Keratinocyte (primary cell): ENCODE data around the gene TRH. TPM values are rescaled to one million over a fixed set of nuclear protein-coding genes. Genes with fewer than 3 reads are reported as not detected.

Experiments used
- DNase-seq: peaks from one replicate; pipeline ENCODE4 v3.0.0-alpha.2; 2011; ENCODE audit warnings: low read depth, missing footprints, low spot score
- FAIRE-seq: peaks from 2 replicates; lab custom pipeline; 2011; peaks lifted over from hg19 to GRCh38; lab: Jason Lieb, UNC
- H2AFZ ChIP-seq: 2 replicates; pipeline ENCODE4 v1.6.0; 2012; ENCODE audit warnings: low read length, control low read depth, inconsistent platforms; ENCODE audit not compliant: control insufficient read depth
- H3K27ac ChIP-seq: 2 replicates; pipeline ENCODE4 v1.5.1; 2011; ENCODE audit warnings: low read length; ENCODE audit not compliant: control insufficient read depth, insufficient read depth
- H3K27me3 ChIP-seq: 3 replicates; pipeline ENCODE4 v1.6.0; 2011; ENCODE audit warnings: low read length; ENCODE audit not compliant: control insufficient read depth, insufficient read depth; ENCODE audit errors: extremely low read depth
- H3K36me3 ChIP-seq, 2 experiments: 2 replicates in 1 of 2; 3 replicates in 1 of 2; pipeline ENCODE4 v1.5.1; 2011; ENCODE audit warnings: low read length in 2 of 2, mild to moderate bottlenecking in 1 of 2; ENCODE audit not compliant: control insufficient read depth in 2 of 2, insufficient read depth in 2 of 2; ENCODE audit errors: extremely low read depth in 1 of 2
- H3K4me1 ChIP-seq: 3 replicates; pipeline ENCODE4 v1.5.1; 2011; ENCODE audit warnings: low read length; ENCODE audit not compliant: control insufficient read depth, insufficient read depth; ENCODE audit errors: extremely low read depth
- H3K4me2 ChIP-seq: 3 replicates; pipeline ENCODE4 v1.6.0; 2011; ENCODE audit warnings: low read depth, low read length; ENCODE audit not compliant: control insufficient read depth, insufficient read depth; ENCODE audit errors: extremely low read depth
- H3K4me3 ChIP-seq, 3 experiments: fragments of 200-600 bp in 1 of 3; sonication (generic) in 1 of 3; 2 replicates in 2 of 3; 3 replicates in 1 of 3; pipeline ENCODE4 v1.5.1; 2011 to 2016; ENCODE audit warnings: low read length in 3 of 3, mild to moderate bottlenecking in 3 of 3, control low read depth in 2 of 3, inconsistent platforms in 1 of 3, low read depth in 1 of 3, mixed read lengths in 1 of 3, mixed run types in 1 of 3, moderate library complexity in 1 of 3; ENCODE audit not compliant: control insufficient read depth in 2 of 3, insufficient read depth in 2 of 3; ENCODE audit errors: extremely low read depth in 1 of 3
- H3K79me2 ChIP-seq: 2 replicates; pipeline ENCODE4 v1.6.0; 2012; ENCODE audit warnings: low read length; ENCODE audit not compliant: control insufficient read depth, insufficient read depth
- H3K9ac ChIP-seq: 3 replicates; pipeline ENCODE4 v1.6.0; 2011; ENCODE audit warnings: low read length; ENCODE audit not compliant: control insufficient read depth, insufficient read depth; ENCODE audit errors: extremely low read depth
- H3K9me1 ChIP-seq: 3 replicates; pipeline ENCODE4 v1.6.0; 2011; ENCODE audit warnings: low read length; ENCODE audit not compliant: control insufficient read depth, insufficient read depth; ENCODE audit errors: extremely low read depth
- H3K9me3 ChIP-seq: 2 replicates; pipeline ENCODE4 v1.5.1; 2012; ENCODE audit warnings: low read depth, low read length; ENCODE audit not compliant: control insufficient read depth
- H4K20me1 ChIP-seq: 3 replicates; pipeline ENCODE4 v1.6.0; 2011; ENCODE audit warnings: low read length; ENCODE audit not compliant: control insufficient read depth, insufficient read depth; ENCODE audit errors: extremely low read depth
- EZH2 ChIP-seq: IDR thresholded peaks from one replicate; pipeline ENCODE4 v1.6.1; 2012; ENCODE audit warnings: inconsistent platforms, mild to moderate bottlenecking, low read length, moderate library complexity
- dilution Hi-C: fragments of 300-500 bp; cut with MboI; formaldehyde crosslinking; loops from one replicate; pipeline ENCODE4 v1.7.0; 2020; ENCODE audit warnings: low sequenced_read_pairs; ENCODE audit not compliant: extremely low pct_ligation_motif_present
- polyA plus RNA-seq, 5 experiments: library from polyadenylated mRNA; depleted of rRNA in 3 of 5; stranded (reverse) in 3 of 5; stranded (forward) in 1 of 5; unstranded in 1 of 5; fragments of >200 nt; gene quantifications; 1 replicate in 1 of 5; 2 replicates in 3 of 5; 3 replicates in 1 of 5; pipeline versions ENCODE4 v1.2.1 to v1.2.3, GENCODE V29; 2011 to 2012; ENCODE audit warnings: missing spikeins in 2 of 5, low read depth in 1 of 5, low replicate concordance in 1 of 5
- TF ChIP-seq, protein P1 (sequence below), 3 experiments: IDR thresholded peaks in 1 of 3; conservative IDR thresholded peaks in 1 of 3; optimal IDR thresholded peaks in 1 of 3; 2 replicates in 2 of 3; 3 replicates in 1 of 3; pipeline versions ENCODE3 to v1.5.1; 2011; ENCODE audit warnings: low read length in 3 of 3, mild to moderate bottlenecking in 3 of 3, moderate library complexity in 2 of 3, control low read depth in 1 of 3, inconsistent platforms in 1 of 3; ENCODE audit not compliant: insufficient read depth in 2 of 3; ENCODE audit errors: extremely low read depth in 1 of 3

The TRH gene
- polyA plus RNA-seq, 1 donor (not counting 4 experiments of a cell fraction or from before 2014, with no cell fraction given) = not detected

DNA sequence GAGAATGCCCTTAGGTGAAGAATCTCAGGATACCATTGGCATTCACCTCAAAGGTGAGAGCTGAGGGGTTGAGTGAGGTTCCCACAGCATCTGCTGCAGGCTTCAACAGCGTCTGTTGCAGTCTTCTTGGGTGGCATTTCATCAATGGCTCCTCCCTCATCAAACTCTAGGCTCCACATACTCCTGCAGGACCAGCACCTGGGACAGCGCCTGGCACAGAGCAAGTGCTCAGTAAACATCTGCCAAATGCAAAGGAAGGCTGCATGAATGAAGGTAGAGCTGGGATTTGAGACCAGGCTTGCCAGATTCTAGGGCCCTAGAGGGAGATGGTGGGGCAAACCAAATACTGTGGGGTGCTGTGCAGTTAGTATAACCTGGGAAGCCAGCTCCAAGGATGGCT lies 9.6 kb downstream of the TRH start:
- no peak overlapping the region for H3K27ac ChIP-seq
- FAIRE-seq = no peak

DNA sequence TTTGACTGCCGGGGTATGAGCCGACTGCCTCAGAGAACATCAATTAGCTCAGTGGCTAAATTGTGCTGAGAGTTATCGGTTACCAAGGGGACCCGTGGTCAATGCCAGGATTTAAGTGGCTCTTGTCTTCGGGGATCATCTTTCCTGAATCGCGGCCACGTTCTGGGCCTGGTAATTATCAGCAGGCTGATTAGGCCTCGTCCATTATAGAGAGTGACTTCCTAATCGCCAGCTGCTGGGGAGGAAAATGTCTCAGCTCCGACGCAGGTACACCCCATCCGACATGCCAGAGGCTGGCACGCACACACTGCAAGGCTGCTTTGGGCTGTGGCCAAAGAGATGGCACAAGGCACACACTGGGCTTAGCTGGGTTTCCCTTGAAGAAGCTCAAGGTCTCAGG lies 10.6 kb downstream of the TRH start:
- Histone ChIP-seq H4K20me1 (no peaks in the 10 kb centered on the region), H3K9me3 (no peaks in the 10 kb centered on the region), H2AFZ (no peak overlapping the region), H3K27ac (no peak overlapping the region), H3K79me2 (no peaks in the 10 kb centered on the region), H3K4me2 (no peak overlapping the region), H3K9me1 (no peaks in the 10 kb centered on the region), H3K4me3 (no peak overlapping the region), H3K4me1 (no peaks in the 10 kb centered on the region), H3K9ac (no peak overlapping the region), H3K27me3 (peaks cover 15% of the 10 kb centered on the region), H3K36me3 (no peaks in the 10 kb centered on the region)
- TF ChIP-seq, protein P1, sequence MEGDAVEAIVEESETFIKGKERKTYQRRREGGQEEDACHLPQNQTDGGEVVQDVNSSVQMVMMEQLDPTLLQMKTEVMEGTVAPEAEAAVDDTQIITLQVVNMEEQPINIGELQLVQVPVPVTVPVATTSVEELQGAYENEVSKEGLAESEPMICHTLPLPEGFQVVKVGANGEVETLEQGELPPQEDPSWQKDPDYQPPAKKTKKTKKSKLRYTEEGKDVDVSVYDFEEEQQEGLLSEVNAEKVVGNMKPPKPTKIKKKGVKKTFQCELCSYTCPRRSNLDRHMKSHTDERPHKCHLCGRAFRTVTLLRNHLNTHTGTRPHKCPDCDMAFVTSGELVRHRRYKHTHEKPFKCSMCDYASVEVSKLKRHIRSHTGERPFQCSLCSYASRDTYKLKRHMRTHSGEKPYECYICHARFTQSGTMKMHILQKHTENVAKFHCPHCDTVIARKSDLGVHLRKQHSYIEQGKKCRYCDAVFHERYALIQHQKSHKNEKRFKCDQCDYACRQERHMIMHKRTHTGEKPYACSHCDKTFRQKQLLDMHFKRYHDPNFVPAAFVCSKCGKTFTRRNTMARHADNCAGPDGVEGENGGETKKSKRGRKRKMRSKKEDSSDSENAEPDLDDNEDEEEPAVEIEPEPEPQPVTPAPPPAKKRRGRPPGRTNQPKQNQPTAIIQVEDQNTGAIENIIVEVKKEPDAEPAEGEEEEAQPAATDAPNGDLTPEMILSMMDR (optimal IDR thresholded peaks at IDR 0.05 in 1 of 3, IDR thresholded peaks at IDR 0.05 in 1 of 3, conservative IDR thresholded peaks at IDR 0.05 in 1 of 3; ENCODE audit: extremely low read depth in 1 of 3, insufficient read depth in 2 of 3, low read length in 3 of 3) = no peak
- TF ChIP-seq EZH2 = no peak
- dilution Hi-C loops = no loop called here
- DNase-seq (no peak), FAIRE-seq (no peak)

More for the DNA sequence above, 9.6 kb downstream of the TRH start:
- Histone ChIP-seq H2AFZ (no peak overlapping the region), H3K4me3 (no peak overlapping the region), H3K27me3 (peaks cover 15% of the 10 kb centered on the region), H3K9me3 (no peaks in the 10 kb centered on the region), H3K9me1 (no peaks in the 10 kb centered on the region), H3K4me1 (no peaks in the 10 kb centered on the region), H3K36me3 (no peaks in the 10 kb centered on the region), H3K4me2 (no peak overlapping the region), H3K9ac (no peak overlapping the region), H3K79me2 (no peaks in the 10 kb centered on the region), H4K20me1 (no peaks in the 10 kb centered on the region)
- dilution Hi-C loops = no loop called here
- TF ChIP-seq EZH2 = no peak
- TF ChIP-seq, protein P1 (optimal IDR thresholded peaks at IDR 0.05 in 1 of 3, IDR thresholded peaks at IDR 0.05 in 1 of 3, conservative IDR thresholded peaks at IDR 0.05 in 1 of 3; ENCODE audit: extremely low read depth in 1 of 3, insufficient read depth in 2 of 3, low read length in 3 of 3) = no peak
- DNase-seq = no peak
